Germinal center (tissue), 1 donor: ENCODE measurements around the gene IMPA2.

Source experiments
- DNase-seq: peaks from one replicate; pipeline ENCODE4 v3.0.0; 2012; ENCODE audit warnings: mixed read lengths, low spot score

The IMPA2 gene

DNA sequence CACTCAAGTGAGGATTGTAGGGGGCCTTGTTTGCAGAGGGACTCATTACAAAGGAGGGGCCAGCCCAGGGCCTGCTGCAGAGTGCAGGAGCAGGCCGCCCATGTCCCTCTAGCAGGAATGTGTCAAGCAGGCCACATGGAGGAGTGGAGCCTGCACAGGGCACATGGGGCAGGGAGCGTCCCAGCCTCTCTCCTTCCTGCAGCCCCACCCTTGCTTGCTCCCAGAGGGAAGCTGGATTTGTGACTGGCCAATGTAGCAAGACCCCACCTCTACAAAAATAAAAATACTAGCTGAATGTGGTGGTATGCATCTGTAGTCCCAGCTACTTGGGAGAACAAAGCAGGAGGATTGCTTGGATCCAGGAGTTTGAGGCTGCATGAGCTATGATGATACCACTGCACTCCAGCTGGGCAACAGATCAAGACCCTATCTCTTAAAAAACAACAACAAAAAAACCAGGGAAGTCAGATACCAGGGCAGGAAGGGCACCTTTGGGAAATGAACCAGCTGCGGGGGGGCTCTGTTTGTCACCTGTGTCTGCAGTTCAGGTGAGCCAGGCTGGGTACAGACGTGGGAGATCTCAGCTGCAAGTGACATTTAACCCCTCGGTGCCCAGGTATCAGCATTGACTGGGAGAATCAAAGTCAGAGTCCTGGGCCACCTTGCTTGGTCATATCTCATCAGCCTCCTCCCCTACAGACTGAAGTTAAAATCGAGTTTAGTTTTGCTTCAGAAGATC lies 27.7 kb downstream of the IMPA2 start:
- no peak for DNase-seq

DNA sequence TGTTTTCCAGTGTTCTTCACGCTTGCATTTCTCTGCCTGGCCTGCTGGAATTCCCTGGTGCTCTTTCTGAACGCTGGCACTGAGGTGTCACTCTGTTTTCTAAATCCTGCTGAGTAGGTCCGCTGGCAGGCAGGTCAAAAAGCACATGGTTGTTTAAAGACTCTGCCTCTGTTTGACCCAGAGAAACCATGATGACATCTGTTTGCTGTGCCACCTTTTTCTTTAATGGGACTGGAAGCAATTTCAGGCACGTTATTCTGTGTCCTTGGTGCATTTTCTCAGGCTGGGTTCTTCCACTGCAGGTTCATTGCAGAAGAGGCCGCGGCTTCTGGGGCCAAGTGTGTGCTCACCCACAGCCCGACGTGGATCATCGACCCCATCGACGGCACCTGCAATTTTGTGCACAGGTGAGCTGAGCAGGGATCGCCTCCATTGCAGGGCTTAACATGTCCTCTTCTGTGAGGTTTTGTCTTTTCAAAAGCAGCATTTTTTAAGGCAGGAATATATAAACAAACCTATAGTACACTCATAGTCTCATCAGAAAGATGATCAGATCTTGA lies 28.4 kb downstream of the IMPA2 start:
- DNase-seq, result no peak

DNA sequence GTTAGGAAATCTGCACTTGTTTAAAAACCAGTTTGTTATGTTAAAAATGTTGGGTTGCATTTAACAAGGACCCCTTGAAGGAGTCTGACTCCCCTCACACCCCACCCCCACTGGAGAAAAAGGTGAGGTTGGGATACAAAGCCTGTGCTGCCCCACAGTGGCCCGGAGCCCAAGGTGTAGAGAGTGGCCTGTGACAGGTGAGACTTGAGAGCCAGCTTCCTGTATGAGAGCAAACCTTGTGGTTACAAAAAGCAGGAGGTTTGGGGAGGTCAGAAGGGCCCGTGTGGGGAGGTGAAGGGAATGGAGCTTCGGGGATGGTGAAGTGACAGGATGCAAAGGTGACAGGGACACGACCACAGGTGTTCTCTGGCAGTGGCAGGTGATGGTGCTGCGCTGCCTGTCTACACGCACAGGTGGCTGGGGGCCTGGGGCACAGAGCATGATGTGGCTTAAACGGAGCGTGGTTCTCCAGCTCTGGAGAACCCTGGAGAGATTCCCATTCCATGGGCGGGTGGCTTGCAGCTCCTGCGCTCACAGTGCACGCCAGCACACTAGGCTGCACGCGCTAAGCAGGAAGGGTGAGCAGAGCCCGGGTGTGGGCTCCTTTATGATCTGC lies 29.0 kb downstream of the IMPA2 start:
- DNase-seq, result no peak

DNA sequence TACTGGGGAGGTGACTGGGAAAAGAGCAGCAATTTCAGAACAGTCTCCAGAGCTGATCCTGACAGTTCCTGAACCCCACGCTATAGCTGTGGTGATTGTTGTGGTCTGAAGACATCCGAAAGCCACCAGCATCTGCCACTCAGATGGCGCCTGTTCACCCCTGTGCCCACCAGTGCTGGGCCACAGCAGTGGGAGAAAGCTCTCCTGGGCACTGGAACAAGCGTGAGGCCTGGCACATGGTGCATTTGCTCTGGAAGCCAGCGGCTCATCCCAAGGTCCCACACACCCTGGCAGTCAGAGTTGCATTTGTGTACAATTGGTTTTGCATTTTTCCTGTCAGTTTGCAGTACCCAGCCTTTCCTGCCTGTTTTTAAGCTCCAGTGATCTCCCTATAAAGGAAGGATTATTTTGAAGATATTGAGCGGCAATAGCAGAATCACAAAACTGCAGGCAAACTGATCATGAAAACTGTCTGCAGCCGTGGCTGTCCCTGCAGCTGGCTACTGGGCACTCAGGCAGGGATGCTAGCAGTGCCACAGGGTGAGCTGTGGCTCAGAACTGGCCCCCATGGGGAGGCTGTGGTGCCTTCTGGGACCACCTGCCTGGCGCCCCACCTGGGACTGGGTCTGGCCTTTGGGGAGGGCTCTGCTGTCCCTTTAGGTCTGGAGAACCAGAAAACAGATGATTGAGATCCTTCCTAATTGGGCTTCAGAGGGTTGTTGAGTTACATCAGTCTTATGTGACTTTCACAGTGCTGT lies 30.1 kb downstream of the IMPA2 start:
- DNase-seq, result no peak

DNA sequence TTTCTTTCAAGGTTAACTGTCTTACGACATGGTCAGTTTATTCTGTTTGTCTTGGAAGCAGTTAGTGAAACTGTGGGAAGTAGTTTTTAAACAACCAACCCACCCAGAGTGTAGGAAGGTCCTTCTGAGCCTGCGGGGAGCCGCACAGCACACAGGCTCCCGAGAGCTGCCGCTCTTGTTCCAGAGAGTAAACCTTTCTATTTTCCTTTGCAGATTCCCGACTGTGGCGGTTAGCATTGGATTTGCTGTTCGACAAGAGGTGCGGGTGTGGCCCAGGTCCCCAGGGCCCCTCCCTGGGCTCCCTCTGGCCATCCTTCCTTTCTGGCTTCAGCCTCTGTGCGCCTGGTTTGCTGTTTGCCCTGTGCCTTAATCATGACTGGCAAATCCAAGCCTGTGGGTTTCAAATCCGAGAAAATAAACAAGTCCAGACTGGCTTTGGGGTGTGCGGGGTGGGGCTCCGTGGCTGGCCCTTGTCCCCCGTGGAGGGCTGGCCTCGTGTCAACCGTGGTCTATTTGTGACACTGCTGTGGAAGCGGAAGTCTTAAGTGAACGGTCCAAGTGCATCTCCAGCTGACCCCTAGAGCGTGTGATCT lies 30.7 kb downstream of the IMPA2 start:
- no peak for DNase-seq

DNA sequence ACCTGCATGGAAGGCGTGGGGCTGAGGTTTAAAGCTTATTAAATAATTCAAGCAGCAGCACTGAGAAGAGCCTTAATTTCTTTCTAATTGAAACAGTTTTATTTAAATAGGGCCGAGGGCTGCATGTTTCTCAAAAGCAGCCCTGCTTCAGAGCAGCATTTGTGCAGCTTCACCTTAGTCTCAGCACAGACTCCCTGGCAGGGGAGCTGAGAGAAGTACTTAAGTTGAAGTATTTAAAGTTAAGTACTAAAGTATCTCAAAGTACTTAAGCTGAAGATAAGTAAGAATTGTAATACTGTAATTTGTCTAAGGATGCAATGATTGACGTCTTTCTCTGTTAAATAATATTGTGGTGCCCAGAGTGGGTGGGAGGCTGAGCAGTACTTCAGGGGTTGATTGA lies 31.4 kb downstream of the IMPA2 start:
- no peak for DNase-seq

DNA sequence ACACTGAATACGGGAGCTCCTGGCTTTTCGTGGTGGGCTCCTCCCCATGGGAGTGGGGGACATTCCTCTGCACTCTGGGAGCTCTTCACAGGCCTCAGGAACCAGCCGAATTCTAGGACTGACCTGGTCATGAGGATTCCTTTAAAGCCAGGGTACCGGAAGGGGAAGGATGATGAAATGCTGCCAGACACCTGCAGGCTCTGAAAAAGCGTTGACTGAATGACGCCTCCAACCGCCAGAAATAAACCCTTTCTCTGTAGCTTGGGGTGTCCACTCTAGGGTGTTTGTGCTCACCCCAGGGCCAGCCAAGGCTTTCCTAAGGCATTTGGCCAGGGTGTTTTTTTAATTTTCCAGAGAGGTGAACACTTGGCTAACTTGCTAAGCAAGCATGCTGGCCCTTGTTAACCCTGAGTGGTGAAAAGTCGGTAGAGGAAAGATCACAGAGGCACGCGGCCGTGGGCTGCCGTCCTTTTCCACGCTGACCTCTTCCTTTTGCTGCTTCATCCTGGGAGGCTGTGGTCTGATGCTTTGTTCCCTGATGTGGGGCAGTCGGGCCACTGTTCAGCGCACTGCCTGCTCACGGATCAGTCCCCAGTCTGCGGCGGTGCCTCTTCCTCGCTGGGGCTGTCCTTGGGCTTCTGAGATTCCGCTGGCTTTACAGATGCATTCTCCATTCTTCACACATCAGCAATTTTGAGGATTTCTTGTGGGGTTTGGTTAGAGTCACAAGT lies 32.0 kb downstream of the IMPA2 start:
- DNase-seq, result no peak

DNA sequence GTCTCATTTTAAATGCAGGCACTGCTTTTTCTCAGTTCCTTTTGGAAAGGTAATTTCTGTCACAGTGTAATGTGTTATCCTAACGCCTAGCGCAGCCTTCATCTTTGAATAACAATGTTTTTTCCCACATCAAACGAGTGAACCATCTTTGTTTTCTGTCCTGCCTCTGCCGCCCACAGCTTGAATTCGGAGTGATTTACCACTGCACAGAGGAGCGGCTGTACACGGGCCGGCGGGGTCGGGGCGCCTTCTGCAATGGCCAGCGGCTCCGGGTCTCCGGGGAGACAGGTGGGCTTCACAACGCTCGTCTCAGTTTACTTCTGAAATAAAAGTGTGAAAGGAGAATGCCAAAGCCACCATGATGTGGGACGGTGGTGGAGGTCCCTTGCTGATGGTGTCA lies 32.8 kb downstream of the IMPA2 start:
- no peak for DNase-seq

DNA sequence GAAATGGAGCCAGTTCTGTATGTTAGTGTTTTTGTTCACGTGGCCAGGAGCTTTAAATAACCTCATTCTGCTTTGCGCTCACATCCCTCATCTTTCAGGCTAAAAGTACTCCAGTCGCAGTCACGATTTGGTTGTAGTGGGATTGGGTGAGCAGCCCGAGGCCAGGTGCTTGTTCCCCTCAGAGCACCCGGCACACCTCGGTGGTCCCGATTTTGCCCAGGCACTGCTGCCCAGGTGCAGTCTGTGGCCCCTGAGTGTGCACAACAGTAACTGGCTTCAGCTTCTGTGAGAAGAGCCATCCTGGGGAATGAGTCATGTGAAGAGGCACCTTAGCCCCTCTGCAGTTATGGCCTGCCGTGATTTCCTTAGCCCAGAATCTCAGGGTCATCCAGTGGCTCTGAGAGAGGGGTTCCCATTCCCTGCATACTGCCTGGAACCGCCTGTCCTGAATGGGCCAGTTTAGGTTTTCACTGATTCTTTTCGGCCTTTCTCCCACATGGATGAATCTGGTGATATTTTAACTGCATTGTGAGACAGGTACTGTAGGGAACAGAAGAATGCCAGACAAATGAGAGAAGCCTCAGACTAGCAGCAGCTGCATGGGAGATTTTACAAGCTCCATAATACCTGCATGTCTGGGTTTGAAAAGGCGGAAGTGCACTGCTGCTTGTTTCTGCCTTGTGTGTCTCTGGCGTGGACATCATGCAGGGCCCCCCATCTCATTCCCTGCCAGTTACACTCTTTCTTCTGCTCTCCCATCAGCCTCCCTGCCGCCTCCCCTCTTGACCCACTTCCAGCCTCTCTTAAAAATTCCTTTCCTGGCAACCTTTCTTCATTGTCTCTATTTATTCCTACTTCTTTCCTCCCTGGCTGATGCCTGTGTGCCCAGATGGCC lies 33.5 kb downstream of the IMPA2 start:
- no peak for DNase-seq

DNA sequence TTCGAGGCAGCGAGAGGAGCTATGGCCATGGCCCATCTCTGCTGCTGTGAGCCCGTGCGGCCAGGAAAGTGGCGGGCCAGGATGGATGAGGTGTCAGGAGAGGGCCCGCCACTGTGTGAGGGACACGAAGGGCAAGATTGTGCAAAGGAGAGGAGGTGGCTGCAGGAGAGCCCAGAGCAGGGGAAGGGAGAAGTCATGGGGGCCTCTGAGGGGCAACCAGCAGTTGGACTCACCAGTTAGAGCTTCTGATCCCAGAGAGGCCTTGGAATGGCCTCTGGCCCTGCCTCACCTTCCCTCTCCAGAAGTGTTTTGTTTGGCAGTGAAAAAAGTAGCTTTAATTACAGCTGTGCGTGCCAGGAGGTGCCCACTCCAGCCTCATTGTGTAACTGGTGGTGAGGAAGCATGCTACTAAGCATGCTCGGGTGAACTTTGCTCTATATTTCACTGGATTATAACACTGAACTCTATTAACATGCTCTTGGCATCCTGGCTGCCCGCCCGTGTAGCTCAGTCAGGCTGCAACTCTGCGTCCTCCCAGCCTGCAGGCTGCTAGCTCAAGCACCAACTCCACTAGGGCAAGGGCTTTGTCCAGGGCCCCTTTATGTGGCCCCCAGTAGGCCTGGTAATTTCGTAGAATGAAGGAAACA lies 34.2 kb downstream of the IMPA2 start:
- DNase-seq, result no peak

DNA sequence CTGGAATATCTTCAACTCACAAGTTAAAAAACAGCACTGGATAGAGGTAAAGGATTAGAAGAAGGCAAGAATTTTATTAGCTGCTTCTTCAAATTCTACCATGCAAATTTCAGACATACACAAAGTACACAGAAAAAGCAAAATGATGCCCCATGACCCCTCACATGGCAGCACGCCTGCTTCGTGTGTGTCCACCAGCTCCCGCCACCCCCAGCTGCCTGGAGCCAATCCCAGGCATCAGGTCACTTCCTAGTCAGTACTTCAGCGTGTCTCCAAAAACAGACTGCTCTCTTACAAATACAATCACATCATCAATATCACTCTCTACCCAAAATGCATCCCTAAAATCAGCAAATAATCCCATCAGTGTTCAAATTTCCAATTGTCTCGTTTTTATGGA lies 35.8 kb downstream of the IMPA2 start:
- DNase-seq, result no peak

DNA sequence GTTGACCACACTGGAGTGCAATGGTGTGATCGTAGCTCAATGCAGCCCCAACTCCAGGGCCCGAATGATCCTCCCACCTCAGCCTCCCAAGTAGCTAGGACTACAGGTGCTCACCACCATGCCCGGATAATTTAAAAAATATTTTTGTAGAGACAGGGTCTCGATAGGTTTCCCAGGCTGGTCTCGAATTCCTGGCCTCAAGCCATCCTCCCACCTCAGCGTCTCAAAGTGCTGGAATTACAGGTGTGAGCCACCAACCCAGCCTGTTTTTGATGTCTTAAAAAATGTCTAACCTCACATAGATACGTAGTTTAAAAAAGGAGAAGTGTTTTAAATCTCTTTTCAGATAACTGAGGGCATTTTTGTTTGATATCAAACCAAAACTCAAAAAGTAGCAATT lies 37.6 kb downstream of the IMPA2 start:
- no peak for DNase-seq

DNA sequence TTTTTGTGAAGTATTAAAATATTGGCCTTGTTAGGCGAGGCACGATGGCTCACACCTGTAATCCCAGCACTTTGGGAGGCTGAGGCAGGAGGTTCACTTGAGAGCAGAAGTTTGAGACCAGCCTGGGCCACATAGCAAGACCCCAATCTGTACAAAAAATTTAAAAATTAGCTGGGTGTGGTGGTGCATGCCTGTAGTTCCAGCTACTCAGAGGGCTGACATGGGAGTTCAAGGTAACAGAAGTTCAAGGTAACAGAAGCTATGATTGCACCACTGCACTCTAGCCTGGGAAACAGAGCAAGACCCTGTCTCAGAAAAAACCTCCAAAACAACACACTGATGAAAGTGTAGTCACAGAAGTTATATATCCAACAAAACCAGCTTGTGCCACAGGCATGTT lies 39.8 kb downstream of the IMPA2 start:
- DNase-seq, result no peak

DNA sequence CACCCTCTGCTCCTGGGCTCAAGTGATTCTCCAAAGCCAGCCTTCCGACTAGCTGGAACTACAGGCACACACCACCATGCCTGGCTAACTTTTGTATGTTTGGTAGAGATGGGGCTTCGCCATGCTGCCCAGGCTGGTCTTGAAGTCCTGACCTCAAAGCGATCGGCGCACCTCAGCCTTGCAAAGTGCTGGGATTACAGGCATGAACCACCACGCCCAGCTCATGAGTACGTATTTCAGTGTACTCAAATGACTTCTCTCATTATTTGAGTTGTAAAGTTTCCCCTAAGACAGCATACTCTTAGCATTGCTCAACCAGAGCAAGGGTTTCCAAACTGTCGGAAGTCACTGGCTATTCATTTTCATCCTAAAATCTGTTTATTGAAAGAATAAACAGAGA lies 40.3 kb downstream of the IMPA2 start:
- DNase-seq, result no peak

DNA sequence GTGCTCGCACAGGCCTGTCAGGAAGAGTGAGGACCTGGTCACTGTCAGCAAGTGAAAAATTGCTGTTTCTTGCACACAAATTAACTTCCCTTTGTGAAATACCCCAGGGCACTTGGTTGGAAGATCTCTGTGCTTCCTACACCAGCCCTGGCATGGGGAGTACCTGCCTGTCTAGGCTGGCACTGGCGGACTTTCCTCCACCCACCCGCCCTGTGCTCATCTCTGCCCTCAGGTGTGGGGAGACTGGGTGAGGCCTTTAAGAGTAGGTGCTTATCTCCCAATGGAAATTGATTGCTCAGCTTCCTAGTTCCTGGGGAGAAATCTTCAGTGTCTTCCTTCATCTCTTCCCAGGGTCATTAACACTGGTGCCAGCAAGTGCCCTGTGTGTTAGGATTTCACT lies 42.1 kb downstream of the IMPA2 start:
- no peak for DNase-seq

DNA sequence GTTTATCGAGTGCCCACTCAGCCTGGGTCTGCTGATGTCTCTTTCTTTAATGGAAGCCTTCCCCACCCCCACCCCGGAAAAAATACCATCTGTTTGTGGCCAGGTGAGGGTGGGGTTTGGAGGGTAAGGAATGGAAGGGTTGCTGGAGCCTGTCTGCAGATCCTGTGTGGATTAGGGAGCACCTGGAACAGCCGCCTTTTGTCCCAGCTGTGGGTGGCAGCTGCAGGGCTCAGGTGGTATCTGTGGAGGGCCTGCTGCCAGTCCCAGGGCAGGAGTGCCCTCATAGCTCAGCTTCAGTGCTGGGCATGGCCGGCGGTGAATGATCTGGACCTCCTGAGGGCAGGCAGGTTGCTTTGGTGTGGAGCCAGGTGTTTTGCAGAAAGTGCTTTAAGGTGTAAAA lies 45.3 kb downstream of the IMPA2 start:
- DNase-seq, result no peak

DNA sequence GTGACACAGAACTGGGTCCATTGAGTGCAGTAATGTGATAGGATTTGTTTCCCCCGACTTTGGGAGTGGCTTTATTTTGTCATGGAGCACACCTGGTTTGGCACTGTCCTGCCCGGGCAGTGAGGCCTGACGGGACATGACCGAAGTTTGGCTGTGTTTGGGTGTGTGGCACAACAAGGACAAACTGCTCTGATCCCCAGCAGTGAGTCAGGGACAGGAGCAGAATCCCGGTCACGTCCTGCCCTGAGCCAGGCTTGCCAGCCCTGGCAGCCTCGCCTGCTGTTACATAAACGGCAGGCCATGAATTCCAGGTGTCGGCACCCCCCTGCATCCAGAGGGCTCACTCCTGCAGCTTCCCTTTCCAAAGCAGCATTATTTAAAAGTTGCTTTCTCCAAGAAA lies 45.7 kb downstream of the IMPA2 start:
- no peak for DNase-seq

DNA sequence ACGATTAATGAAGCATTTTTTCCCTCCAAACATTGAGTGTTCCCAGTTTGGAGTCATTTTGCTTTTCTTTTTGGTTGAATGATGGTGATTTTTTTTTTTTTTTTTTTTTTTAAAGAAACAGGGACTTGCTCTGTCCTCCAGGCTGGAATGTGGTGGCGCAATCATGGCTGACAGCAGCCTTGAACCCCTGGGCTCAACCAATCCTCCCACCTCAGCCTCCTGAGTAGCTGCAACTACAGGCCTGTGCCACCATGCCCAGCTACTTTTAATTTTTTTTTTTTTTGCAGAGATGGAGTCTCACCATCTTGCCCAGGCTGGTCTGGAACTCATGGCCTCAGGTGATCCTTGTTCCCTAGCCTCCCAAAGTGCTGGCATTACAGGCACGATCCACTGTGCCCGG lies 46.2 kb downstream of the IMPA2 start:
- no peak for DNase-seq

DNA sequence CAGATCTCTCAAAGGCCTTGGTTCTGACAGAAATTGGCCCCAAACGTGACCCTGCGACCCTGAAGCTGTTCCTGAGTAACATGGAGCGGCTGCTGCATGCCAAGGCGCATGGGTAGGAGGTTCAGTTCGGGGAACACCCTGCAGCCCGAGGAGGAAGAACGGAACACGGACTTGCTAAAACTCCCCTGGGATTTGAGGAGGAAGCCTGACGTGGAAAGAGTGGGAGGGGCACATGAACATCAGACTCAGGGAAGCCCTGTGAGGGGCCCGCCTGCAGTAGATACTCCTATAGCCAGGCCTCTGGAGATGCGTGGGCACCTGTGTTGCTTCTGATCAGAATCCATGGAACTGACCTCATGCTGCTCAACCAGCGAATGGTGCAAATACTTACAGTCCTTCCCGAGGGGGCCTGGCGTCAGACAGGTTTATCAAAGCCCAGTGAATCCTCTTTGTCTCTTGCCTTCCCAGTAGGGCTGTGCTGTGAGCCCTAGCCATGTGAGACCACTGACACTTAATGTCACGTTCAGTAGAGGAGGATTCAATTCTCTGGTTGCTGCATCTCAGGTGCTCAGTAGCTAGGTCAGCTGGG lies 46.8 kb downstream of the IMPA2 start:
- no peak for DNase-seq

DNA sequence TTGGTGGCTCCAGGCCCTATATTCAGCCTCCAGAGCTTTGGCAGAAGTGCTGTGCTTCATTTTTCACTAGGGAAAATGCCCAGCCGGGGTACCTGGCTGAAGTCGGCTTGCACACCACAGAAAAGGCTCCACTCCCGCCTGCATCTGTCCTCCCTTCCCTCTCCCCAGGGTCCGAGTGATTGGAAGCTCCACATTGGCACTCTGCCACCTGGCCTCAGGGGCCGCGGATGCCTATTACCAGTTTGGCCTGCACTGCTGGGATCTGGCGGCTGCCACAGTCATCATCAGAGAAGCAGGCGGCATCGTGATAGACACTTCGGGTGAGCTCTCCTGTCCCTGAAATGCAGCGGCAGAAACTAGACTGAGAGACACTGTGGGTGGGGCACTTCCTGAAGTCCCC lies 47.4 kb downstream of the IMPA2 start:
- DNase-seq, result no peak
